ENCODE results near the gene GAREM2.

The GAREM2 gene

GRCh38 chr2:26179446-26179913 is 6.6 kb downstream of the GAREM2 start:
- DNase-seq (ENCODE audit: low read depth) = no peak
- no peak overlapping the region for H3K4me3 ChIP-seq (ENCODE audit: low read depth, low read length)
- no peak for TF ChIP-seq CTCF (conservative IDR thresholded peaks at IDR 0.05; ENCODE audit: low read depth, low read length)

- no peak for TF ChIP-seq CTCF (conservative IDR thresholded peaks at IDR 0.05; ENCODE audit: low read depth, low read length)
- no peak for DNase-seq (ENCODE audit: low read depth)
Observed at GRCh38 chr2:26182441-26182840, 9.6 kb downstream of the GAREM2 start.

GRCh38 chr2:26182887-26183630 is 10.2 kb downstream of the GAREM2 start:
- DNase-seq (ENCODE audit: low read depth) = no peak
- H3K4me3 ChIP-seq (ENCODE audit: low read depth, low read length) = no peak overlapping the region
- TF ChIP-seq CTCF (conservative IDR thresholded peaks at IDR 0.05; ENCODE audit: low read depth, low read length) = no peak

More at GRCh38 chr2:26182441-26182840, 9.6 kb downstream of the GAREM2 start:
- H3K4me3 ChIP-seq (ENCODE audit: low read depth, low read length) = no peak overlapping the region

- DNase-seq (ENCODE audit: low read depth) = no peak
- no peak for TF ChIP-seq CTCF (conservative IDR thresholded peaks at IDR 0.05; ENCODE audit: low read depth, low read length)
- peak overlapping the region; percentile 61 for H3K4me3 ChIP-seq (ENCODE audit: low read depth, low read length)
Observed at GRCh38 chr2:26184121-26184520, 11.2 kb downstream of the GAREM2 start.

- H3K4me3 ChIP-seq (ENCODE audit: low read depth, low read length) = peak overlapping the region; percentile 61
- peak; percentile 88 for DNase-seq (ENCODE audit: low read depth)
- TF ChIP-seq CTCF (conservative IDR thresholded peaks at IDR 0.05; ENCODE audit: low read depth, low read length) = peak; percentile 52
Observed at GRCh38 chr2:26184555-26185303, 11.8 kb downstream of the GAREM2 start.

- peak overlapping the region; percentile 61 for H3K4me3 ChIP-seq (ENCODE audit: low read depth, low read length)
- DNase-seq (ENCODE audit: low read depth) = no peak
- no peak for TF ChIP-seq CTCF (conservative IDR thresholded peaks at IDR 0.05; ENCODE audit: low read depth, low read length)
Observed at GRCh38 chr2:26185304-26185928, 12.5 kb downstream of the GAREM2 start.
